ENCODE data around the gene AFG1L. TPM values are rescaled to one million over a fixed set of nuclear protein-coding genes. Genes with fewer than 3 reads are reported as not detected.

Gene AFG1L
- total RNA-seq, 1 donor from 2014 or later, result 9.6 TPM

DNA sequence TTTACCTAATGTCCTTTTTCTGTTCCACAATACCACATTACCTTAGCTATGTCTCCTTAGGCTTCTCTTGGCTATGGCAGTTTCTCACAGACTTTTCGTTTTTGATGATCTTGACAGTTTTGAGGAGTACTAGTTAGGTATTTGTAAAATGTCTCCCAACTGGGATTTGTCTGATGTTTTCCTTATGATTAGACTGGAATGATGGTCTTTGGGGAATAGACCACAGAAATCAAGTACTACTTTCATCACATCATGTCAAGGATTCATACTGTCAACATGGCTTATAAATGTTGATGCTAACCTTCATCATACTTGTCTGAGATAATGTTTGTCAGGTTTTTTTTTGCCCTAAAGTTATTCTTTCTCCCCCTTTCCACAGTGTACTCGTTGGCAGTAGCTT, 187.7 kb downstream of the AFG1L start:
- Mint-ChIP-seq H3K4me3 (no peak overlapping the region), H3K36me3 (no peaks in the 10 kb centered on the region), H3K27ac (no peak overlapping the region), H3K9me3 (no peaks in the 10 kb centered on the region), H3K27me3 (no peaks in the 10 kb centered on the region), H3K4me1 (ENCODE audit: unreplicated experiment) (no peaks in the 10 kb centered on the region)
- no peak for TF ChIP-seq CTCF (conservative IDR thresholded peaks at IDR 0.05)
- no peak for DNase-seq (ENCODE audit: extremely low spot score, unreplicated experiment)

DNA sequence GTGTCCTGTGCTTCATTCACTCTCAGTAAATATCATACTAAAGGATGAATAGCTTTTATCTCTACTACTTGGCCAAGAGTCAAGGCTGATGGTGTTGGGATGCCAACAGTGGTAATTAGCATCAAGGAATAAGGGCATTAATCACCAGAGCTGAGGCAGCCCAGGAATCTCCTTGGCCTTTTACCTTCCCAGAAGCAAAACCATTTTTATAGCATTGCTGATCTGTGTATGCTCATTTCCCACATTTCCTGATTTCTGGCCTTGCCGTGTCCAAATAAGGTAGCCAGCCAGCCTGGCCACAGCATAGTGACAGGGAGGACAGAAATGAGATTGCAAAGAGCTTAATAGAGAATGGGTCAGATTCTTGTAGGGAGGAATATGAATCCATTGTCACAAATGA, 189.2 kb downstream of the AFG1L start:
- H3K9me3 Mint-ChIP-seq, result no peaks in the 10 kb centered on the region
- H3K36me3 Mint-ChIP-seq, result peaks cover 4% of the 10 kb centered on the region
- no peaks in the 10 kb centered on the region for H3K4me1 Mint-ChIP-seq (ENCODE audit: unreplicated experiment)
- H3K27ac Mint-ChIP-seq, result no peak overlapping the region
- no peak for TF ChIP-seq CTCF (conservative IDR thresholded peaks at IDR 0.05)
- no peaks in the 10 kb centered on the region for H3K27me3 Mint-ChIP-seq
- H3K4me3 Mint-ChIP-seq, result no peak overlapping the region
- no peak for DNase-seq (ENCODE audit: extremely low spot score, unreplicated experiment)

DNA sequence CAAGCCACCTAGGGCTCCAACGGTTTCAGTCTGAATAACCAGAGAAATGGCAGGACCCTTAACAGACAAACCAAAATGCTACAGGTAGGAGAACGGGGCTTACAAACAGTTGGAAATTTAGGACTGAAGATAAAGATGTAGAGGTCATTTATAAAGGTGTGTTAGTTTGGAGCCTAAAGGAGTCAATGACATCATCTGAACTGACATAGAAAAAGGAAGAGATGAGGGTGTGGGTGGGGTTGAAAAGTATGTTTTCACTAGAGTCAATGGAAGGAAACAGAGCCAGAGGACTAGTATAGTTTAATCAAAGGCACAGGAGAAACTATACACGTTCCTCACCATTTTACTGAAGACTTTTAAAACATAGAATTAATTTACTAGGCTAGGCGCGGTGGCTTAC, 194.8 kb downstream of the AFG1L start:
- no peak for TF ChIP-seq CTCF (conservative IDR thresholded peaks at IDR 0.05)
- Mint-ChIP-seq H3K27ac (no peak overlapping the region), H3K27me3 (no peaks in the 10 kb centered on the region), H3K9me3 (no peaks in the 10 kb centered on the region), H3K36me3 (peaks cover 4% of the 10 kb centered on the region), H3K4me1 (ENCODE audit: unreplicated experiment) (no peaks in the 10 kb centered on the region), H3K4me3 (no peak overlapping the region)
- DNase-seq (ENCODE audit: extremely low spot score, unreplicated experiment), result no peak

DNA sequence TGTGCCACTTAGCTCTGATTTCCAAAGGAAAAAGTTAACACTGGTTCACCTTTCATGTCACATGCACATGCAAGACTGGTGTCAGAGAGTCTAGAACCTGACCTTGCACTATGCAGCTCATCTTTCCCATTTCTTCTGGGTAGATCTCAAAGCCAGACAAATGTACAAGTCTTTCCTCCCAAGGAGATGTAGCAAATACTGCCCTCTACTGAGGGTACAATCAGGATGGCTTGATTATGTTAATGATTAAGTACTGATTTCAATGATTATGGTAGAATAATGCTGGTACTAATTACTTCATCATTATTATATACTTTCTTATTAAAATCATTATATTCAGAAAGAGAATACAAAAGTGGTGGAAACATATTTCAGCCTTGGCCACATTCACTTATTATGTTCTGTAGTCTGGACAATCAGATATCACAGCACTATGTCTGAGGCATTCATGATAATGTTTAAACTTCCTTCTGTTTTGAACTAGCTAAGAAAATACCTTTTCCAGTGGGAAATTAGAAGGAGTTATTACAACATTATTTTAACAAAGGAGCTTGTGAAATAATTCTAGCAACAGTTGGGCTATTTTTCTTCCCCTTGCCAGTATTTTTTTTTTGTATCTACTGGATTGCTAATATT, 197.4 kb downstream of the AFG1L start:
- Mint-ChIP-seq H3K36me3 (peaks cover 4% of the 10 kb centered on the region), H3K27me3 (no peaks in the 10 kb centered on the region), H3K4me1 (ENCODE audit: unreplicated experiment) (no peaks in the 10 kb centered on the region), H3K27ac (no peak overlapping the region), H3K9me3 (no peaks in the 10 kb centered on the region), H3K4me3 (no peak overlapping the region)
- no peak for DNase-seq (ENCODE audit: extremely low spot score, unreplicated experiment)
- peak; percentile 78 for TF ChIP-seq CTCF (conservative IDR thresholded peaks at IDR 0.05)

DNA sequence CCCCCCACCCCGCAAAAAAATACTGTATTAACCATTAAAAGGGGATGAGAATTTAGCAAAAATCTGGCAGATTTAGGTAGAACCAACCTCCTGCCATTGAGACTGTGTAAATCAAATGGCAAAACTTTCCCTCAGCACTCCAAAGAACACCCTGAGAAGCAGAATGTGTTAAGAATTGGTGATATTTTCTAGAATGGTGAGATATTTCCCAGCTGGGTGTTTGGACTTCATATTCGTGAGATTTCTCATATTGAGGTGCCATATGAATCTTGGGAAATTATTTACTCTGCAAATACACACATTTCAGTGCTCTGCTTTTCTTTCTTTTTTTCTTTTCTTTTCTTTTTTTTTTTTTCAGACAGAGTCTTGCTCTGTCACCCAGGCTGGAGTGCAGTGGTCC, 199.6 kb downstream of the AFG1L start:
- TF ChIP-seq CTCF (conservative IDR thresholded peaks at IDR 0.05), result no peak
- Mint-ChIP-seq H3K36me3 (no peaks in the 10 kb centered on the region), H3K9me3 (no peaks in the 10 kb centered on the region), H3K27me3 (no peaks in the 10 kb centered on the region), H3K27ac (no peak overlapping the region), H3K4me1 (ENCODE audit: unreplicated experiment) (no peaks in the 10 kb centered on the region), H3K4me3 (no peak overlapping the region)
- no peak for DNase-seq (ENCODE audit: extremely low spot score, unreplicated experiment)

GRCh38 chr6:108497883-108498282, 203.0 kb downstream of the AFG1L start:
- no peaks in the 10 kb centered on the region for H3K4me1 Mint-ChIP-seq (ENCODE audit: unreplicated experiment)
- H3K9me3 Mint-ChIP-seq, result peaks cover 3% of the 10 kb centered on the region
- no peak for DNase-seq (ENCODE audit: extremely low spot score, unreplicated experiment)
- no peaks in the 10 kb centered on the region for H3K27me3 Mint-ChIP-seq
- peaks cover 4% of the 10 kb centered on the region for H3K36me3 Mint-ChIP-seq
- no peak overlapping the region for H3K27ac Mint-ChIP-seq
- H3K4me3 Mint-ChIP-seq, result no peak overlapping the region
- TF ChIP-seq CTCF (conservative IDR thresholded peaks at IDR 0.05), result peak; percentile 70

All from type B pancreatic cell (in vitro differentiated cells).